Activated CD8-positive, alpha-beta memory T cell treated with anti-CD3 and anti-CD28 coated beads, Interleukin-2, amount 50 U/mL, for 24 hours (primary cell): Measurements from ENCODE around the gene PPARA.
"Not testable (repeated sequence)": the region's sequence is repeated elsewhere in the genome, so short reads cannot be mapped to it uniquely, and the experiment has no call there.

Experiments
- DNase-seq: peaks from one replicate; pipeline ENCODE4 v3.0.0-alpha.2; 2020; ENCODE audit errors: extremely low read depth

PPARA gene

DNA sequence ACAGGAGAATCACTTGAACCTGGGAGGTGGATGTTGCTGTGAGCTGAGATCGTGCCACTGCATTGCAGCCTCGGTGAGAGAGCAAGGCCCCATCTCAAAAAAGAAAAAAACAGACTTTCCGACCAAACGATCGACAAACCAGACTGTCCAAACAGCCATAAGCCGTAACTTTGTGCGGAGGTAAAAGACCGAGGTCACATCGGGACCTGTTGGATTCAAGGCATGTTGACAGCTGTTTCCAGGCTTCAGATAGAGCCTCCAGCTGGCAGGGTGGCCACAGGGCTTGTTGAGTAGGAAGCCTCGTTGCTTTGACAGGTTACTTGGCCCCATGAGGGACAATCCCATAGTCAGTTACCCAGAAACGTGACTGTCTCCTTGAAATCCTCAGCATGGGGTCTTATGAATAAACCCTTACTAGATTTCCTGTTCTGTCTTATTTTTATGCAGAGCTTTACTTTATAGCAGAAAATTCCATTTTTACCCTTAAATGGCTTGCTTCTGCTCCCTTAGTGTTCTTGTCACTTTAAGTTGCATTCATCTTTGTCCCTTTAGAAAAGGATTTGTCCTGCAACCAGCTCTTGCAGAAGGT is 22.3 kb downstream of the PPARA start:
- no peak for DNase-seq

GRCh38 chr22:46173152-46173551 is 22.8 kb downstream of the PPARA start:
- DNase-seq, result no peak

GRCh38 chr22:46175631-46176030 is 25.3 kb downstream of the PPARA start:
- no peak for DNase-seq

GRCh38 chr22:46176508-46177003 is 26.2 kb downstream of the PPARA start:
- DNase-seq, result no peak

DNA sequence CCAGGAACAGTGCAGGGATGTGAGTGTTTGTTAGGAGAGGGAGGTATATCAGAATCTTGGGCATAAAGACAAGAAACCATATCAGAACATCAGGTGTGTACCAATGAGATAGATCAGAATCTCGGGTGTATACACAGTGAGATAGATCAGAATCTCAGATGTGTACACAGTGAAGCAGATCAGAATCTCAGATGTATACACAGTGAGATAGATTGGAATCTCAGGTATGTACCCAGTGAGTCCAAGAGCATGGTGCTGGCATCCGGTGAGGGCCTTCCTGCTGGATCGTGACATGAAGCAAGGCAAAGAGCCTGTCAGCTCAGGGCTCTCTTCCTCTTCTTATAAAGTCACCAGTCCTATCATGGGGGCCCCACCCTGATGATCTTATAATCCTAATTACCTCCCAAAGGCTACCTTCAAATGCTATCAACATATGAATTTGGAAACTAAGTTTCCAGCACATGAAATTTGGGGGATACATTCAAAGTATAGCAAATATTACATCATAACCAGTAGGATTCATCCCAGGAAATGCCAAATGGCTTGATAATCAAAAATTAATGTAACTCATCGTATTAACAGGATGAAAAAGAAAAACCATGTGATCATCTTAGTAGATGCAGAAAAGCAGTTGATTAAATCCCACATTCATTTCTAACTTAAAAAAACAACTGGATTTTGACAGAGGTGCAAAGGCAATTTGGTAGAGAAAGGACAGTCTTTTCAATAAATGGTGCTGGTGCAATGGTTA is 28.6 kb downstream of the PPARA start:
- no peak for DNase-seq

GRCh38 chr22:46179748-46180147 is 29.4 kb downstream of the PPARA start:
- no peak for DNase-seq

- DNase-seq, result no peak
Measured at GRCh38 chr22:46180370-46181137, 30.2 kb downstream of the PPARA start.

- DNase-seq, result no peak
Measured at GRCh38 chr22:46183733-46184132, 33.4 kb downstream of the PPARA start.

DNA sequence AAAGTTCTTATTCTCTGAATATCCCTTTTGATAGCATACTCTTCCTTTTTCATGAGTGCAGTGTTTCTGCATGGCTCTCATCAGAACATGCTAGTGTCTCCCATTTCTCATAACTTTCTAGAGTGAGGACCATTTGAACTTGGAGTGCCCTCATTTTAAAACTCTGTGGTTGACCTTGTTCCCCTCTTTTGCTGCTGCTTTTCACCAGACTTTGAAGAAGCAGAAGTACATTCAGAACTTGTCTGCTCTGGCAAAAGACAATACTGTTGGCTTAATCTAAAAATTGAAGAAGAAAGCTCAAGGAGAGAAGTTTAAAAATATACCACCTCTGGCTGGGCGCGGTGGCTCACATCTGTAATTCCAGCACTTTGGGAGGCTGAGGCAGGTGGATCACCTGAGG is 35.0 kb downstream of the PPARA start:
- no peak for DNase-seq

DNA sequence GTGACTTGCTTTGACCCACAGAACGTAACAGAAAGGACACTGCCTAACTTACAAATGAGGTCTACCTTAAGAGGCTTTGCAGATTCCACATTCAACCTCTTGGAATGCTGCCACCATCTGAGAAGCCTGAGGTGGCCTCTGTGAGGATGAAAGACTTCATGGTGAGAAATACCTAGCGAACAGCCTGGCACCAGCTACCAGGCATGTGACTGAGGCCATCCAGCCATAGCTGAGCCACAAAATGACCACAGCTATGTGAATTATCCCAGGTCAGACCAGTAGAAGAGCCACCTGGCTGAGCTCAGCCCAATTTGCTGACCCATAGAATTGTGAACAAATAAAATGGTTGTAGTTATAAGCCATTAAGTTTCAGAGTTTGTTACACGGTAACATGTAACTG is 37.5 kb downstream of the PPARA start:
- no peak for DNase-seq

DNA sequence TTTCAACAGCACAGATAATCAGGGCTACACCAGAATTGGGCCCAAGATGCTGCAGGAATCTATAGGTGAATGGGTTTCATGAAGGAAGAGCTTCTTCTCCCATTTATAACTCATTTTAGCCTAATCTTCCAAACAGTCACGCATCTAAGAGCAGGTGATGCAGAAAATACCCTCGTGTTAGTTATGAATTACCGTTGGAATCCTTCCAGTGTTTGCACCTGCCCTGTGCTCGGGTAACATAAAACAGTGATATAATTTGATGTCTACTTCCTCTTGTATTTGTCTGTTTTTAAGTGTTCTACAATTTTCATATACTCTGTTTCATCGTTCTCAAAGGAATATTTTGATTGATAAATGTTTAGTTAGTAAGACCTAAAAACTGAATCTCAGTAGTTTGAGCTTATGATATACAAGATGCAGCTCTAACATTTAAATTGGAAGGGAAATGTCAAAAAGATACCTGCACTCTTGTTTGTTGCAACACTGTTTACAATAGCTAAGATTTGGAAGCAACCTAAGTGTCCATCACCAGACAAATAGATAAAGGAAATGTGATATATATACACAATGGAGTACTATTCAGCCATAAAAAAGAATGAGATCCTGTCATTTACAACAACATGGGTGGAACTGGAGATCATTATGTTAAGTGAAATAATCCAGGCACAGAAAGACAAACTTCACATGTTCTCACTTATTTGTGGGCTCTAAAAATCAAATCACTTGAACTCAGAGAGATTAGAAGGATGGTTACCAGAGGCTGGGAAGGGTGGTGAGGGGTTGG is 42.1 kb downstream of the PPARA start:
- DNase-seq, result no peak

DNA sequence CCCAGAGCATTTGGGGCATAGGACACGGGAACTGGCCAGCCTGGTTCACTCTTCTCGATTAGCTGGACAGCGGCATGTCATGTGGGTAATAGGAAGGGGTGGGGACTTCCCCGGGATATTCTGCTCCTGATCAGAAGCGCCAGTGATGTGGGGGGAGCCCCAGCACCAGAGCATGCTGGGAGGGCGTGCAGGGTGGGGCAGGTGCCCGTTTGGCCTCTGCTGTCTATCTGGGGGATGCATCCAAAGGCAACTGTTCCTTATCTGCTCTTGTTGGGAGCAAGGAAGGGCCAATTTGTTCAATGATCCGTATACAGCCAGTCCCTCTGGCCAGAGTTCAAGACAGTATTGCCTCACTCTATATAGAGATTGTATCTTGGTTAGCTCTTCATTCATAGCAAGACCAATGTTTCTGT is 43.6 kb downstream of the PPARA start:
- DNase-seq, result no peak

GRCh38 chr22:46195487-46196165 is 45.3 kb downstream of the PPARA start:
- DNase-seq, result no peak

GRCh38 chr22:46196278-46196677 is 46.0 kb downstream of the PPARA start:
- no peak for DNase-seq

GRCh38 chr22:46198274-46198673 is 47.9 kb downstream of the PPARA start:
- DNase-seq, result no peak

- not testable (repeated sequence) for DNase-seq
Measured at GRCh38 chr22:46198806-46199205, 48.5 kb downstream of the PPARA start.

DNA sequence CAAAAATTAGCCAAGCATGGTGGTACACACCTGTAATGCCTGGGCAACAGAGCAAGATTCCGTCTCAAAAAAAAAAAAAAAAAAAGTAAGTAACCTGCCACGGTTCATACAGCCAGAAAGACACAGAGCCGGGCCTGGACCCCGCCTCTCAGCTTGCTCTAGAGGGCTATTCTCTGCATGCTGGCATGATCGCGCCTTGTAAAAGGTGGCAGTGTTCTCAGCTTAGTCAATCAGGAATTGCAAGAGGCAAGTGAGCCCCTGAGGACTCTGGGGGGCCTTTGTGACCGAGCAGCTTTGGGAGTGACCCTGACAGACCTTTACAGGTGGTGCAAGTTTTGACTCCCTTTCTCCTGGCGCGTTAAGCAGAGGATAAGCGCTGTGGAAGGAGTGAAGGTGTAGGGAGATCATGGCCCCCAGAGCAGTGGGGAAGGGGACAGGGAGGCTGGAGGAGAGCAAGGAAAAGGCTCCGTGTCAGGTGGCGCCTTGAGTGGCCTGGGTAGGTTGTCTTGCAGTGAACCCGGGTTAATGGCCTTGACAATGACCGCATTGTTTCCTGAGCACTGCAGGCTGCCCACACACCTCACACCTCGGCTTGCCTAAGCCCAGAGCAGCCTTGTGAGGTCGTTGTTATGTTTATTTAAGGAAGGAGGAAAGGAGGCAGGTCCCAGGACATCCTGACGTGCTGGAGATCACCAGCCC is 50.9 kb downstream of the PPARA start:
- no peak for DNase-seq

DNA sequence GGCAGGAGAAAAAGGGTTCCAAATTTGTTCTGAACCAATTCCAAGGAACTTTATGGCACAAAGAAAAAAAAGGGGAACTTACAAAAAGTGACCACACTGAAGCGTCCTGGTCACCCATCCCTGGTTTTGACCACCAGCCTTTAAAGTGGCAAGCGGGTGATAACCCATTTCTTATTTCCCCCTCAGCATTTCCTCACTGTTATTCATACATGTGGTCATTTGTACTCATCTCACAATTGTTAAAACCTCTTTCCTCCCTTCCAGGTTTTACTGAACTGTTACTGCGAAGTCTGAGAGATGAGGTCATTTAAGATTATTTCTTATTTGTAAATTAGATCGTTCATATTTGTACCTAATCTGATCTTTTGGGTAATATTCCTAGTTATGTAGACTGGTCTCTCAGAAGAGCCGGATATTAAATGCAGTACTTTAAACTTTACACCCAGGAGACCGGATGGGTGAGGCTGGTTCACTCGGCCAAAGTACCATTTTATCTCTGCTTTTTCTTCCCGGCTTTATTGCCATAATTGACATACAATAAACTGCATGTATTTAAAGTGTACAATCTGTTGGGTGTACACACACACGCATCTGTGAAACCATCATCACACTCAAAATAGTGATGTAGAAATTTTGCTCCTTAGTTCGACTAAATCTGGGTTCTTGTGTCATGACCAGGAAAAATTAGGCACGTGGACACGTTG is 52.7 kb downstream of the PPARA start:
- no peak for DNase-seq

DNA sequence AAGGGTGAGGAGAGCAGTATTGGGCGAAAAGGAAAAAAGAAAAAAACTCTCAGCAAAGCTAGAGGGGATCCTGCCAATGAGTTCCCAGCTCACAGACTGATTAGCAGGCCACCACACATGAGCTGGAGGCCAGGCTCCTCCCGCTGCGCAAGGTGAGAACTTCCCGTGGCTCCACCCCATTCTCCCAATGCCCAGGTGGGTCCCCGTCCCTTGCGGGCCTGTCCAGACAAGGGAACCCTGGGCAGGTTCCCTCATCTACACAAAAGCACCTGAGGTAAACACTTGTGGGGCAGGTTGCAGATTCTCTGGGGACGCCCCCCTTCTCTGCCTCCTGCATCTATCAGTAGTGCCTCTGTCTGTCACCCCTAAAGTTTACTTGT is 53.3 kb downstream of the PPARA start:
- DNase-seq, result no peak

DNA sequence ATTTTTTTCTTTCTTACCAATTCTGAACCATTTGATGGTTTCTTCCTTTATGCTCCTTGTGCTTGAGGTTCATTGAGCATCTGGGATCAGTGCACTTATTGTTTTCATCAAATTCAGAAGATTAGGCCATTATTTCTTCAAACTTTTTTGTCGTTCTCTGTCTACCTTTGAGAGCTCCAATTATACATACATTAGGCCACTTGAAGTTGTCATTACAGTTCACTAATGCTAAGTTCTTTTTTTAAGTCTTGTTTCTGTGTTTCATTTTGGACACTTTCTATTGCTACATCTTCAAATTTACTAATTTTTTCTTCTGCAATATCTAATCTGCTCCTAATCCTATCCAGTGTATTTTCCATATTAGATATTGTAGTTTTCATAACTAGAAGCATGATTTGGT is 58.9 kb downstream of the PPARA start:
- DNase-seq, result no peak
